Fibroblast of villous mesenchyme (primary cell): ENCODE results near the gene REG4. TPM values are rescaled to one million over a fixed set of nuclear protein-coding genes. Genes with fewer than 3 reads are reported as not detected.
A peak's percentile ranks its signal among the peaks of the same experiment; 100 is the strongest.

ENCODE experiments used
- DNase-seq: peaks from one replicate; pipeline ENCODE4 v3.0.0-alpha.2; 2010; ENCODE audit warnings: low read depth
- H3K4me3 ChIP-seq: 2 replicates; pipeline ENCODE4 v1.5.1; 2011; ENCODE audit warnings: low read depth, mild to moderate bottlenecking, low read length
- total RNA-seq: library from RNA; depleted of rRNA; stranded (reverse); fragments of >200 nt; gene quantifications from 2 replicates; pipeline ENCODE4 v1.2.3, GENCODE V29; 2012
- TF ChIP-seq, protein P1 (sequence below): IDR thresholded peaks from 2 replicates; pipeline ENCODE4 v1.5.1; 2012; ENCODE audit warnings: low read depth, mild to moderate bottlenecking, low read length; ENCODE audit not compliant: insufficient read depth

Gene REG4
- total RNA-seq, 1 donor, result not detected

DNA sequence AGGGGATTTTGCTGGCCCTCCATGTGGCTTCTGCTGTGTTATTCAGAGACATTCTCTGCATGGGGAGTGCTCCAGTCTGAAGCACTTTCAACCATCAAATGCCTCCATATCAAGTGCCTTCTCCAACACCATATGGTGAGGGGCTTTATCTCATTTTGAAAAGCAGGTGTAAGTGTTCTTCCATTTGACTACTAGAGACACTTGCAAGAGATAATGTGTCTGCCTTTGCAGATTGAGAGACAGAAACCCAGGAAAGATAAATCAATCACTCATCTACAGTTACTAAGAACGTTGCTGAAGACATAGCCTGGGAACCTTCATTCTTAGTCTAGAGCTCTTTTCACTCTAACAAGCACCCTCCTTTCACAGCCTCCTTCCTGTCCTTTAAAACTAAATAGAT lies 29.5 kb upstream of the REG4 start:
- TF ChIP-seq, protein P1, sequence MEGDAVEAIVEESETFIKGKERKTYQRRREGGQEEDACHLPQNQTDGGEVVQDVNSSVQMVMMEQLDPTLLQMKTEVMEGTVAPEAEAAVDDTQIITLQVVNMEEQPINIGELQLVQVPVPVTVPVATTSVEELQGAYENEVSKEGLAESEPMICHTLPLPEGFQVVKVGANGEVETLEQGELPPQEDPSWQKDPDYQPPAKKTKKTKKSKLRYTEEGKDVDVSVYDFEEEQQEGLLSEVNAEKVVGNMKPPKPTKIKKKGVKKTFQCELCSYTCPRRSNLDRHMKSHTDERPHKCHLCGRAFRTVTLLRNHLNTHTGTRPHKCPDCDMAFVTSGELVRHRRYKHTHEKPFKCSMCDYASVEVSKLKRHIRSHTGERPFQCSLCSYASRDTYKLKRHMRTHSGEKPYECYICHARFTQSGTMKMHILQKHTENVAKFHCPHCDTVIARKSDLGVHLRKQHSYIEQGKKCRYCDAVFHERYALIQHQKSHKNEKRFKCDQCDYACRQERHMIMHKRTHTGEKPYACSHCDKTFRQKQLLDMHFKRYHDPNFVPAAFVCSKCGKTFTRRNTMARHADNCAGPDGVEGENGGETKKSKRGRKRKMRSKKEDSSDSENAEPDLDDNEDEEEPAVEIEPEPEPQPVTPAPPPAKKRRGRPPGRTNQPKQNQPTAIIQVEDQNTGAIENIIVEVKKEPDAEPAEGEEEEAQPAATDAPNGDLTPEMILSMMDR, result no peak
- no peak for DNase-seq
- H3K4me3 ChIP-seq, result no peak overlapping the region

DNA sequence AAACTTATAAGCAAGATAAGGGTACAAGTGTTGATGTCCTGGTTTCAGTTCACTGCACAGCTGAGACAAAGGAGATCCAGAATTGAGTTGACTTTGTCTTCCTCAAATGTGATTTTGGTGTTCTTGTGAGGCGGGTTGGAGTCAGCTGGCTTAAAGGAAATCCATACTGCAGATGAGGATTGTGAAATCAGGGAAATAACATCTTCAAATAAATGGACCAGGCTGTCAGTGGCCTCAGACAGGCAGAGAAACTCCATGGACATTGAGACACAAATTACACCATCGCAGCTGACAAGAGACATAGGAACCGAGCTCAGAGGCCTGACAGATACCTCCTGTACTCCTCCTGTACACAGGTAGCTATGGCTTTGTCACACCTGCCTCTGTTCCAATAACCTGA lies 27.0 kb upstream of the REG4 start:
- TF ChIP-seq, protein P1, result no peak
- peak; percentile 26 for DNase-seq
- H3K4me3 ChIP-seq, result no peak overlapping the region

DNA sequence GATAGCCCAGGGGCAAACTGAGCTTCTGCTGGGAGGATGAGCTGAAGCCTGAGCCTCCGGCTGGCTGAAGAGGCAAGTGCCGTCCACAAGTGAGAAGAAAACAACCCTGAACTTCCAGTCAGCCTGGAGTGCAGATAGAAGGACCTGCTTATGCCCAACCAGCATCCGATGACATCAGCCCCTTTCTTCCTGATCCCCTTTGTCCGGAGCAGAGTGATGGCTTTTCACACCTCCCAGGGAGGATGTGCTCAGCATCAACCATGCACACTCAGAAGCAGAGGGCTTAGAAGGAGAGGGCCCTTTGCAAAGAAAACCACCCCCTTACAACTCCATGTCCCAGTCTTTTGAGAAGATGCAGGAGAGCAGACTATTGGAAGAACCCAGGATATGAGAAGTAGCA lies 23.7 kb upstream of the REG4 start:
- no peak for DNase-seq
- TF ChIP-seq, protein P1, result no peak
- H3K4me3 ChIP-seq, result no peak overlapping the region

DNA sequence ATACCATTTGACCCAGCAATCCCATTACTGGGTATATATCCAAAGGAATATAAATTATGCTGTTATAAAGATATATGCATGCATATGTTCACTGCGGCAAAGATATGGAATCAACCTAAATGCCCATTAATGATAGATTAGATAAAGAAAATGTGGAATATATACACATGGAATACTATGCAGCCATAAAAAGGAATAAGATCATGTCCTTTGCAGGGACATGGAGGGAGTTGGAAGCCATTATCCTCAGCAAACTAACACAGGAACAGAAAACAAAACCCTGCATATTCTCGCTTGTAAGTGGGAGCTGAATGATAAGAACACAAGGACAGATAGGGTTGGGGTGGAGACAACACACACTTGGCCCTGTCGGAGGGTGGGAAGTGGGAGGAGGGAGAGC lies 19.8 kb upstream of the REG4 start:
- no peak overlapping the region for H3K4me3 ChIP-seq
- TF ChIP-seq, protein P1, result no peak
- no peak for DNase-seq

DNA sequence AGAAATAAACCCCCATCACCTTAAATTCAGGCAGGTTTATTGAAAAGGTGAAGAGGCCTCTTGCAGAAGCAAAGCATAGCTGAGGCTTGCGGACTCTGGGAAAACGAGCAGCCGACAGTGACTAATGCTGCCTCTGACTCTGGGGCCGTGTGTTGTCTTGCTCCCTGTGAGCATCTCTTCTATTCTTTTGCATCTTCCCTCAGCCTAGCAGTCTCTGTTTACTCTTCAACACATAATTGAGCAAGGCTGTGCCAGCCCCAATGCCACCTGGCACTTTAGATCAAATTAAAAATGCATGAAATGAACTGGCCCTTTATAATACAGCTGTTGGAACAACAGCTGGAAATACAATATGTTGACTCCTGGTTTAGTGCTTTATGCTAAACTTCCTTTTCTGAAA lies 18.4 kb upstream of the REG4 start:
- TF ChIP-seq, protein P1, result no peak
- DNase-seq, result peak; percentile 20
- peak overlapping the region; percentile 45 for H3K4me3 ChIP-seq

DNA sequence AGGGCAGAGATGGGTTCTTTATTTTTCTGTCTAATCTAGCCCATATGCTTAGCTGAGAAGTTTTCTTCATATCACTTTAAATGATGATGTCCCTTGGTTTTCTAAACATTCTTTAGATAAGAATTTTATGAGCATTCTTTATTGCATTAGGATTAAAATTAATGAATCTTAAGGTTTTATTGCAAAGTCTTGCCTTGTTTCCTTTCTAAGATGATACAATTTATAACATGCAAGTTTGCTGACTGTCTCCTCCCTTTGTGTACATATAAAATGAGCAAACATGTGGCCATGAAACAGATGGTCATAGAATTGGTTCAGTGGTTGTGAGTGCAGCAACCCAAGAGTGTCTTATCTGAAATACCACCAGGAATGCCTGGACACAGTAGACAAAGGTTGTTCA lies 17.7 kb upstream of the REG4 start:
- peak; percentile 84 for DNase-seq
- peak overlapping the region; percentile 45 for H3K4me3 ChIP-seq

DNA sequence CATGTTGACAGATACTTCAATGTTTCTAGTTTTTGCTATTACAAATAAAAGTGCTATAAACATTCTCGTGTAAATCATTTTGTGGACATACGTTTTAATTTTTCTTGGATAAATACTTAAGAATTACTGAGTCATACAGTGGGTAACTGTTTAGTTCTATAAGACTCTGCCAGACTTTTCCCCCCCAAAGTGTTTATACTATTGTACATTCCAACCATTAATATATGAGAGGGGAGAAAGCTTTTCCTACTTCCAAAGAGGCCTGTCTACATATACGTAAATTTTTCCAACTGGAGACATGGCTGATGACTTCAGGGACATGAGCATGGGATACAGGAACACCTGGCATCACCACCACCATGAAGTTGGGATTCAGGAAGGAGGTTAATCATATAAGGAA lies 17.0 kb upstream of the REG4 start:
- peak; percentile 59 for DNase-seq
- H3K4me3 ChIP-seq, result no peak overlapping the region
- TF ChIP-seq, protein P1, result no peak

DNA sequence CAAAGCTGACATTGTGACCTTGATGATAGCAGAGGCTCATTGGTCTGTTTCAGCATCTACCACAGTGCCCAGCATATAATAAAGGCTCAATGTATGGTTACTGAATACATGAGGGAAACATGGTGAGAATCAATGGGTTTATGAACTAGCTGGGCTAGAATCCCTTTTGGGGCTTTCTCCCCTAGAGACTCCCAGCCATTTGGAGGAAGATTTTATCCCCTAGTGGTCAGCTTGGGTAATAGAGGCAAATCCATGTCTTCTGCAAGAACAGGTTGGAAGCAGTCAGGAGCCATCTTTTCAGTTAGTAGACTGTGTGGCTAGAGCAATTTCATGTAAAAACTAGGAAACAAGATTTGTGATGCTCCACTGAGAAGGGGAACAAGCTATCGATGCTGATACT lies 15.8 kb upstream of the REG4 start:
- DNase-seq, result no peak
- TF ChIP-seq, protein P1, result peak; percentile 34
- no peak overlapping the region for H3K4me3 ChIP-seq
